ENCODE measurements around the gene CD86. TPM values are rescaled to one million over a fixed set of nuclear protein-coding genes. Genes with fewer than 3 reads are reported as not detected.
A peak's percentile ranks its signal among the peaks of the same experiment; 100 is the strongest.

Gene CD86
- total RNA-seq, 2 donors from 2014 or later, result 6.0 to 18.0 TPM

DNA sequence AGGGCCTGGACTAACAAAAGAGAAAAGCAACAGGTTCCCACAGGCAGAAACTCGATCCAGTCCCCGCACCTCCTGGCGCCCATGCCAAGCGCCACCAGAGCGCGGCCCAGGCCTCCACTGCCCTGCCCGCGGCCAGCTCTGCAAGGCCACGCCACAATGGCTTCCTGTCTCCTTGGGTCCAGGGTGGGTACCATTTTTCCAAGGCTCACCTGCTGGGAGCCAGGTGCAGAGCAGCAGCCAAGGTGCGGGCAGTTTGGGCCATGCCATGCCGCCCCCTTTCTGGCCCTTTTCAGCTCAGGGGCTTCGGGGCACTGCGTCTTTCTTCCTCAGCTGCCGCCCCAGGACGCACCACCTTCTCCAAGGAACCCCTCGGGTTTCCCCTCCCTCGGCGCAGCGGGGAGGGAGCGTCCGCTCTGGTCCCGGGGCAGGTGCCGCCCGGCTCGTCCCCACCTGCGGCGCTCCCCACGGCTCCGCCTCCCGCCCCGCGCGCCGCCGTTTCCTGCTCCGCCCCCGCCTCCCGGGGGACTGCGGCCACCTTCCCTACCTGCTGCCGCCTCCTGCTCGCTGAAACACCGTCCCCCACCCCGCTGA is 33.3 kb upstream of the CD86 start, which contains the start of gene ILDR1:
Gene ILDR1 (minus strand): TSS at position 437 of the 591 bp plus-strand sequence. CDS start 170 bp downstream, at position 267.
- Histone ChIP-seq H3K4me3 (peak within 1 kb of the TSS; percentile 56), H3K4me1 (ENCODE audit: control insufficient read depth in 1 of 2, low read depth in 2 of 2) (no peaks in the 10 kb centered on the region), H3K27me3 (replicated peaks; ENCODE audit: insufficient read depth) (no peaks in the 10 kb centered on the region), H3K9me3 (no peaks in the 10 kb centered on the region), H3K27ac (no peak within 1 kb of the TSS), H3K36me3 (no peaks in the 10 kb centered on the region)
- TF ChIP-seq, protein P1, sequence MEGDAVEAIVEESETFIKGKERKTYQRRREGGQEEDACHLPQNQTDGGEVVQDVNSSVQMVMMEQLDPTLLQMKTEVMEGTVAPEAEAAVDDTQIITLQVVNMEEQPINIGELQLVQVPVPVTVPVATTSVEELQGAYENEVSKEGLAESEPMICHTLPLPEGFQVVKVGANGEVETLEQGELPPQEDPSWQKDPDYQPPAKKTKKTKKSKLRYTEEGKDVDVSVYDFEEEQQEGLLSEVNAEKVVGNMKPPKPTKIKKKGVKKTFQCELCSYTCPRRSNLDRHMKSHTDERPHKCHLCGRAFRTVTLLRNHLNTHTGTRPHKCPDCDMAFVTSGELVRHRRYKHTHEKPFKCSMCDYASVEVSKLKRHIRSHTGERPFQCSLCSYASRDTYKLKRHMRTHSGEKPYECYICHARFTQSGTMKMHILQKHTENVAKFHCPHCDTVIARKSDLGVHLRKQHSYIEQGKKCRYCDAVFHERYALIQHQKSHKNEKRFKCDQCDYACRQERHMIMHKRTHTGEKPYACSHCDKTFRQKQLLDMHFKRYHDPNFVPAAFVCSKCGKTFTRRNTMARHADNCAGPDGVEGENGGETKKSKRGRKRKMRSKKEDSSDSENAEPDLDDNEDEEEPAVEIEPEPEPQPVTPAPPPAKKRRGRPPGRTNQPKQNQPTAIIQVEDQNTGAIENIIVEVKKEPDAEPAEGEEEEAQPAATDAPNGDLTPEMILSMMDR (IDR thresholded peaks at IDR 0.05), result no peak
- no peak for DNase-seq (ENCODE audit: low spot score)
- ATAC-seq (ENCODE audit: insufficient number of reproducible peaks, low FRiP score, low read depth), result no peak

DNA sequence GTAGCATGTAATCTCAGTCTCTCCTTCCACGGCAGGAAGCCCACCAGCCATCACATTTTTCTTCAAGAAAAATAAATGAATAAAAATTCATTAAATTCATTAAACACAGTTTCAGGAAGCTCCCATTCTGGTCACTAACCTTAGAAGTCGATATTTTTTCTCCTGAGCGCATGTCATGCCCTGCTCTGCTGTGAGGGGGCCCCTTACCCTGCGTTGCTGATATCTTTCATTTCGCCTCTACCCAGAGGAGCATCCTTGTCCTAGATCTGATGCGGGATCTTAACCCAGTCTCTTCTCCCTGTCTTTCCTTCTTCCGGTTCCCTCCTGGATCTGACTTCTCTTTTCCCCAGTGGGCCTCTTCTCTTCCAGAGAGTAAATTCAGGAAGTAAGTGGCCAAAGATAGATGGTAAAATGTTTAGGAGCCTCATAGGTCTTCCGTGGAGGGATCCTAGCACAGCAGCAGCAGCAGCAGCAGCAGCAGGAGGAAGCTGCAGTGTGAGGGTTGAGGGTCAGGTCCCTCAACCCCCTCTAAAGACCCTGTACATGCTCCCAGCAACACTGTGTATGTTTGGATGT is 31.7 kb upstream of the CD86 start:
- no peak overlapping the region for H3K4me3 ChIP-seq
- no peaks in the 10 kb centered on the region for H3K27me3 ChIP-seq (replicated peaks; ENCODE audit: insufficient read depth)
- H3K36me3 ChIP-seq, result no peaks in the 10 kb centered on the region
- no peak overlapping the region for H3K27ac ChIP-seq
- DNase-seq (ENCODE audit: low spot score), result no peak
- H3K4me1 ChIP-seq (ENCODE audit: control insufficient read depth in 1 of 2, low read depth in 2 of 2), result no peaks in the 10 kb centered on the region
- TF ChIP-seq, protein P1 (IDR thresholded peaks at IDR 0.05), result no peak
- ATAC-seq (ENCODE audit: insufficient number of reproducible peaks, low FRiP score, low read depth), result no peak
- no peaks in the 10 kb centered on the region for H3K9me3 ChIP-seq

DNA sequence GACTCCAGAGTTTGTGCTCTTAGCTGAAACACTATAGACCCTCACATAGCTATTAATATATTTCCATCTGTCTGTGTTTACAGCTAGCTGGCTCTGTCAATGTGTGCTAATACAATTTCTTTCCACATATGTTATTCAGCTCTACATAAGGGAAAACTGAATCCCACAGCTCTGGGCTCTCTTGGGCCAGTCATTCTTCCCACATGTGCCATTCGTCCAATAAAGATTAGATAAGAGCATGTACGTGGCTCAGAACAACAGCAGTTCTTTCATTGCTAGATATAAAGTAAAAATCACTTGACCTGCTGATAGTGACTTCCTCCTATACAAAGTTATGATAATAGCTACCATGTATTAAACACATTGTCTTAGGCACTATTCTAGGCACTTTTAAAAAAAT is 30.4 kb upstream of the CD86 start:
- H3K27me3 ChIP-seq (replicated peaks; ENCODE audit: insufficient read depth), result no peaks in the 10 kb centered on the region
- ATAC-seq (ENCODE audit: insufficient number of reproducible peaks, low FRiP score, low read depth), result no peak
- no peak overlapping the region for H3K4me3 ChIP-seq
- no peaks in the 10 kb centered on the region for H3K4me1 ChIP-seq (ENCODE audit: control insufficient read depth in 1 of 2, low read depth in 2 of 2)
- TF ChIP-seq, protein P1 (IDR thresholded peaks at IDR 0.05), result no peak
- H3K9me3 ChIP-seq, result no peaks in the 10 kb centered on the region
- no peak overlapping the region for H3K27ac ChIP-seq
- DNase-seq (ENCODE audit: low spot score), result no peak
- no peaks in the 10 kb centered on the region for H3K36me3 ChIP-seq

DNA sequence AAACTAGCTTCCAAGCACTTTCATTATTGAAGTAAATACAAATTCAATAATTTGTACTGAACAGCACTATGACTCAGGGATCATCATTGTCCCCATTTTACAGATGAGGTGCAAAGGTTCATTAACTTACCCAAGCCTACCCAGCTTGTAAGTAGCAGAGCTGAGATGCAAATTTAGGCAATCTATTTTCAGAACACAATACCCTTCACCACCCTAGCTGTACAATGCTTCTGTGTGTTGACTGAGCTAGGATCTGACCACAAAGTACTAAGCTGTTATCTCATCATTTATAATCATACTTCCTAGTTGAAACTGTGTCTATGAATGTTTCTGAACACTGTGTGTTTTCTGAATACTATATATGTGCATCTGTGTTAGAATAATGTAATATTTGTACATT is 29.9 kb upstream of the CD86 start:
- ATAC-seq (ENCODE audit: insufficient number of reproducible peaks, low FRiP score, low read depth), result no peak
- H3K27me3 ChIP-seq (replicated peaks; ENCODE audit: insufficient read depth), result no peaks in the 10 kb centered on the region
- no peak overlapping the region for H3K4me3 ChIP-seq
- TF ChIP-seq, protein P1 (IDR thresholded peaks at IDR 0.05), result no peak
- H3K27ac ChIP-seq, result no peak overlapping the region
- DNase-seq (ENCODE audit: low spot score), result no peak
- no peaks in the 10 kb centered on the region for H3K9me3 ChIP-seq
- no peaks in the 10 kb centered on the region for H3K4me1 ChIP-seq (ENCODE audit: control insufficient read depth in 1 of 2, low read depth in 2 of 2)
- H3K36me3 ChIP-seq, result no peaks in the 10 kb centered on the region

DNA sequence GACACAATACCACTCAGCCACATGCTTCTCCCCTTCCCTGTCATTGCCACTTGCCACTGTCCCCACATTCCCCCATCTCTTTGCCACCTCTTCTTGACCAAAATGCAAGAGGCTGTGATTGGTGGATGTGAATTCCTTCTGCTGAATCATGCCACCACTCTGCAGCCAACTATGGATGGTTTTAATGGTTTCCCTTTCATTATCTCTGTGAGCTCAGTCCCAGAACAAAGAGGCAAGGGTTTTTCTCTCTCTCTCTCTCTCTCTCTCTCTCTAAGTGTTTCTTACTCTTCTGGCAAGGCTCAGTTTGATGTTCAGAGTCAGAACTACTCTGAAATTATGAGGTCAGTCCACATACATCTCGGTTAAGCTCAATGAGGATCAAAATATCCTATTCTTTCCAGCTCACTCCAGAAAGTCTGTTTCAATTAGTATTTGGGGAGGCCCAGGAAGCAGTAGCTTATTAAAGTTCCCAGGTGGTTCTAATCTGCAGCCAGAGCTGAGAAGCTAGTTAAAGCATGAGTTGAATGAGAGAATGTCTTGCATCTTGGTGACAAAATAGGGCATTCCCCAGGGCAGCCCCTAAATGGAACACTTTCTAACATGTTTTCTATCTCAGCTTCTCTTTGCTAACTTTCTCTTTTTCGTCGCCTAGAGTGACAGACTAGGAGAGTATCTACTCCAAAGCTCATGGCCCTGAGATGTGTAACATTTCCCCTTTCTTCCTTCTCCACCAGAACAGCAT is 24.6 kb upstream of the CD86 start:
- Histone ChIP-seq H3K27ac (no peak overlapping the region), H3K4me3 (no peak overlapping the region), H3K27me3 (replicated peaks; ENCODE audit: insufficient read depth) (no peaks in the 10 kb centered on the region), H3K36me3 (no peaks in the 10 kb centered on the region), H3K4me1 (ENCODE audit: control insufficient read depth in 1 of 2, low read depth in 2 of 2) (no peaks in the 10 kb centered on the region), H3K9me3 (no peaks in the 10 kb centered on the region)
- TF ChIP-seq, protein P1 (IDR thresholded peaks at IDR 0.05), result no peak
- no peak for DNase-seq (ENCODE audit: low spot score)
- ATAC-seq (ENCODE audit: insufficient number of reproducible peaks, low FRiP score, low read depth), result no peak
